Naive thymus-derived CD8-positive, alpha-beta T cell (primary cell): ENCODE results near the gene CLMN. TPM values are rescaled to one million over a fixed set of nuclear protein-coding genes. Genes with fewer than 3 reads are reported as not detected.
"Not testable (repeated sequence)": the region's sequence is repeated elsewhere in the genome, so short reads cannot be mapped to it uniquely, and the experiment has no call there.

Experiments used
- ATAC-seq, 2 donors: fragments of 150-1000 bp; cut with Tn5 transposase in 1 of 2; sonication (Bioruptor Pico), chemical (Tn5 transposase) in 1 of 2; 1 replicate in 1 of 2; 2 replicates in 1 of 2; pipeline ENCODE4 v1.10.0; 2021; ENCODE audit warnings: mild to moderate bottlenecking in 2 of 2, moderate library complexity in 2 of 2
- POLR2A ChIA-PET: fragments of 350-600 bp; sonication (Branson Sonifier 250); formaldehyde crosslinking; loops from one replicate; lab custom pipeline; 2021; ENCODE audit warnings: antibody characterized with exemption; lab: Charles Lee
- DNase-seq, 10 donors: peaks; one replicate each; pipeline versions ENCODE4 v3.0.0 to v3.0.0-alpha.2; 2020 to 2022
- H3K27ac Mint-ChIP-seq, 10 donors: one replicate each; pipeline ENCODE4 v1.8.0; 2020 to 2022; ENCODE audit warnings: mild to moderate bottlenecking in 10 of 10, mixed read lengths in 10 of 10, moderate library complexity in 4 of 10, inconsistent platforms in 1 of 10
- H3K27me3 Mint-ChIP-seq, 5 donors: one replicate each; pipeline ENCODE4 v1.8.0; 2021 to 2022; ENCODE audit warnings: mixed read lengths in 5 of 5
- H3K36me3 Mint-ChIP-seq, 3 donors: one replicate each; pipeline ENCODE4 v1.8.0; 2020 to 2022; ENCODE audit warnings: mixed read lengths in 3 of 3, mild to moderate bottlenecking in 2 of 3, inconsistent platforms in 1 of 3
- H3K4me1 Mint-ChIP-seq, 4 donors: one replicate each; pipeline ENCODE4 v1.8.0; 2021 to 2022; ENCODE audit warnings: mixed read lengths in 4 of 4
- H3K4me3 Mint-ChIP-seq, 10 donors: one replicate each; pipeline ENCODE4 v1.8.0; 2020 to 2022; ENCODE audit warnings: mild to moderate bottlenecking in 10 of 10, mixed read lengths in 10 of 10, moderate library complexity in 6 of 10, inconsistent platforms in 1 of 10
- H3K9me3 Mint-ChIP-seq, 9 donors: one replicate each; pipeline ENCODE4 v1.8.0; 2020 to 2022; ENCODE audit warnings: mixed read lengths in 9 of 9, mild to moderate bottlenecking in 3 of 9, inconsistent platforms in 1 of 9, moderate library complexity in 1 of 9
- microRNA-seq: library from miRNA; unstranded; fragments of <30 nt; microRNA quantifications from one replicate; pipeline ENCODE4 v1.2.0, GENCODE V29; 2022; ENCODE audit warnings: borderline microRNAs expressed
- polyA plus RNA-seq, 3 donors: library from polyadenylated mRNA; unstranded; fragments of 300-500 nt; fragmentation: Illumina TruSeq; gene quantifications; one replicate each; pipeline ENCODE4 v1.2.3, GENCODE V29; 2021
- total RNA-seq, 8 experiments: library from RNA in 2 of 8; stranded (reverse) in 2 of 8; gene quantifications; one replicate each; pipeline ENCODE4 v1.2.3 and lab custom pipeline; 2021 to 2026

The CLMN gene
- total and polyA plus RNA-seq, 5 experiments from 2014 or later = 0.07 to 2.2 (median 0.32) TPM

GRCh38 chr14:95138455-95138854 is 181.3 kb downstream of the CLMN start:
- peak overlapping the region in 2 of 10 donors; percentile 37 to 50 for H3K4me3 Mint-ChIP-seq
- H3K36me3 Mint-ChIP-seq = peaks cover 0 to 34% (median 3%) of the 10 kb centered on the region in 3 donors
- ATAC-seq, H3K9me3 Mint-ChIP-seq, POLR2A ChIA-PET, DNase-seq, H3K27me3 Mint-ChIP-seq: not testable (repeated sequence)
- peak overlapping the region in 3 of 10 donors; percentile 10 to 42 (median 18) for H3K27ac Mint-ChIP-seq
- peaks cover 38 to 78% (median 72%) of the 10 kb centered on the region in 4 donors for H3K4me1 Mint-ChIP-seq

GRCh38 chr14:95137804-95138167 is 181.9 kb downstream of the CLMN start:
- DNase-seq (no peak), ATAC-seq (no peak)
- no peaks in the 10 kb centered on the region for H3K9me3 Mint-ChIP-seq
- H3K27ac Mint-ChIP-seq = peak overlapping the region in 4 of 10 donors; percentile 10 to 83 (median 40)
- peaks cover 0 to 41% (median 4%) of the 10 kb centered on the region in 3 donors for H3K36me3 Mint-ChIP-seq
- peaks cover 40 to 76% (median 71%) of the 10 kb centered on the region in 4 donors for H3K4me1 Mint-ChIP-seq
- no peaks in the 10 kb centered on the region for H3K27me3 Mint-ChIP-seq
- POLR2A ChIA-PET = no interaction called here
- peak overlapping the region in 2 of 10 donors; percentile 23 to 28 for H3K4me3 Mint-ChIP-seq

- no peak for ATAC-seq
- H3K9me3 Mint-ChIP-seq = no peaks in the 10 kb centered on the region
- no peak for DNase-seq
- peak overlapping the region in 5 of 10 donors; percentile 3 to 84 (median 68) for H3K27ac Mint-ChIP-seq
- H3K27me3 Mint-ChIP-seq = no peaks in the 10 kb centered on the region
- H3K4me1 Mint-ChIP-seq = peaks cover 39 to 72% (median 69%) of the 10 kb centered on the region in 4 donors
- POLR2A ChIA-PET = no interaction called here
- peak overlapping the region in 2 of 10 donors; percentile 11 to 70 for H3K4me3 Mint-ChIP-seq
- H3K36me3 Mint-ChIP-seq = peaks cover 0 to 46% (median 9%) of the 10 kb centered on the region in 3 donors
Measured at GRCh38 chr14:95137164-95137803, 182.4 kb downstream of the CLMN start.

GRCh38 chr14:95136631-95137030 is 183.1 kb downstream of the CLMN start:
- Mint-ChIP-seq H3K27me3 (no peaks in the 10 kb centered on the region), H3K4me1 (peaks cover 35 to 72% (median 64%) of the 10 kb centered on the region in 4 donors), H3K9me3 (no peaks in the 10 kb centered on the region), H3K27ac (peak overlapping the region in 7 of 10 donors; percentile 3 to 84 (median 68)), H3K36me3 (peaks cover 0 to 52% (median 10%) of the 10 kb centered on the region in 3 donors), H3K4me3 (peak overlapping the region in 4 of 10 donors; percentile 4 to 12 (median 10))
- ATAC-seq (no peak), DNase-seq (no peak)
- POLR2A ChIA-PET = no interaction called here

GRCh38 chr14:95134304-95134933 is 185.3 kb downstream of the CLMN start:
- POLR2A ChIA-PET = no interaction called here
- DNase-seq (no peak), ATAC-seq (no peak)
- peaks cover 0 to 66% (median 17%) of the 10 kb centered on the region in 3 donors for H3K36me3 Mint-ChIP-seq
- no peak overlapping the region for H3K4me3 Mint-ChIP-seq
- peak overlapping the region in 4 of 10 donors; percentile 13 to 47 (median 30) for H3K27ac Mint-ChIP-seq
- peaks cover 31 to 59% (median 49%) of the 10 kb centered on the region in 4 donors for H3K4me1 Mint-ChIP-seq
- no peaks in the 10 kb centered on the region for H3K27me3 Mint-ChIP-seq
- H3K9me3 Mint-ChIP-seq = no peaks in the 10 kb centered on the region

GRCh38 chr14:95133282-95133681 is 186.4 kb downstream of the CLMN start:
- Mint-ChIP-seq H3K27ac (peak overlapping the region in 2 of 10 donors; percentile 54 to 74), H3K9me3 (no peaks in the 10 kb centered on the region), H3K36me3 (peaks cover 0 to 74% (median 17%) of the 10 kb centered on the region in 3 donors), H3K4me1 (peaks cover 30 to 57% (median 48%) of the 10 kb centered on the region in 4 donors), H3K27me3 (no peaks in the 10 kb centered on the region), H3K4me3 (no peak overlapping the region)
- DNase-seq = no peak
- POLR2A ChIA-PET = no interaction called here
- no peak for ATAC-seq

- ATAC-seq (no peak), DNase-seq (no peak)
- POLR2A ChIA-PET = no interaction called here
- H3K4me3 Mint-ChIP-seq = no peak overlapping the region
- no peaks in the 10 kb centered on the region for H3K27me3 Mint-ChIP-seq
- H3K4me1 Mint-ChIP-seq = peaks cover 30 to 55% (median 45%) of the 10 kb centered on the region in 4 donors
- H3K36me3 Mint-ChIP-seq = peaks cover 0 to 77% (median 17%) of the 10 kb centered on the region in 3 donors
- H3K9me3 Mint-ChIP-seq = no peaks in the 10 kb centered on the region
- H3K27ac Mint-ChIP-seq = peak overlapping the region in 1 of 10 donors; percentile 46
Measured at GRCh38 chr14:95132760-95133159, 186.9 kb downstream of the CLMN start.

Small RNAs within 50 kb of the gene (microRNA-seq; reads per million reads assigned to microRNA genes)
- gene MIR3173 = 2.4 reads per million

Other genes starting within 250 kb of the CLMN start
- 10 to 100 TPM; 64.2 to 68.2 TPM for gene DICER1, start 162.4 kb downstream of the CLMN start, total RNA-seq
- 10 to 100 TPM in 1 of 3 donors, 1 to 10 TPM in 2; 9.4 to 10.1 (median 10.0) TPM for gene DICER1, start 162.4 kb downstream of the CLMN start, polyA plus RNA-seq
- gene SYNE3, start 196.7 kb upstream of the CLMN start, total RNA-seq = 10 to 100 TPM; 47.1 to 48.2 TPM
- gene SYNE3, start 196.7 kb upstream of the CLMN start, polyA plus RNA-seq = 1 to 10 TPM; 2.4 to 4.6 (median 4.5) TPM
- 10 to 100 TPM; 17.9 to 22.5 TPM for gene GLRX5, start 215.1 kb upstream of the CLMN start, total RNA-seq
- 10 to 100 TPM; 61.6 to 87.6 (median 67.6) TPM for gene GLRX5, start 215.1 kb upstream of the CLMN start, polyA plus RNA-seq